Measurements from ENCODE around the gene CD28. TPM values are rescaled to one million over a fixed set of nuclear protein-coding genes. Genes with fewer than 3 reads are reported as not detected.

CD28 gene
- total and polyA plus RNA-seq, 2 donors (not counting 3 experiments of a cell fraction or from before 2014, with no cell fraction given) = 0.15 TPM; not detected in 1

DNA sequence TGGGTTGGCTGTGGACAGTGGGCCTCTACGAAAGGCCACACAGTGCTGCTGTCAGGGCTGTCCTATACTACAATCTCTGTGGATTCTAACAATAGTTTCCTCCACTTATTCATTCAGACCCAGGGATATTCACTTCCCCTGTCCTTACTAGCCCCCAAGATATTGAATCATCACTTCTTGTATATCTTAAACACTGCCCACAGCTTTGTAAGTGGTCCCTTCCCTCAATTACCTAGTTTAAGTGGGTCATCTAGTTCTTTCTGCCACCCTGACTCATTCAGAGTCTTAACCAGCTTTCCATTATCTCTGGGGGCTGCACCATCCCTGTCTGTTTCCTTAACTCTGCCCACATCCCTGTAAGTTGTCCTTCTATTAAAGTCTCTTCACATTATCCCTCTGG lies 69.2 kb downstream of the CD28 start:
- H3K4me3 ChIP-seq (replicated peaks in 1 of 3; ENCODE audit: insufficient read depth in 1 of 3, low read depth in 1 of 3, low read length in 3 of 3) = no peak overlapping the region
- TF ChIP-seq, protein P1, sequence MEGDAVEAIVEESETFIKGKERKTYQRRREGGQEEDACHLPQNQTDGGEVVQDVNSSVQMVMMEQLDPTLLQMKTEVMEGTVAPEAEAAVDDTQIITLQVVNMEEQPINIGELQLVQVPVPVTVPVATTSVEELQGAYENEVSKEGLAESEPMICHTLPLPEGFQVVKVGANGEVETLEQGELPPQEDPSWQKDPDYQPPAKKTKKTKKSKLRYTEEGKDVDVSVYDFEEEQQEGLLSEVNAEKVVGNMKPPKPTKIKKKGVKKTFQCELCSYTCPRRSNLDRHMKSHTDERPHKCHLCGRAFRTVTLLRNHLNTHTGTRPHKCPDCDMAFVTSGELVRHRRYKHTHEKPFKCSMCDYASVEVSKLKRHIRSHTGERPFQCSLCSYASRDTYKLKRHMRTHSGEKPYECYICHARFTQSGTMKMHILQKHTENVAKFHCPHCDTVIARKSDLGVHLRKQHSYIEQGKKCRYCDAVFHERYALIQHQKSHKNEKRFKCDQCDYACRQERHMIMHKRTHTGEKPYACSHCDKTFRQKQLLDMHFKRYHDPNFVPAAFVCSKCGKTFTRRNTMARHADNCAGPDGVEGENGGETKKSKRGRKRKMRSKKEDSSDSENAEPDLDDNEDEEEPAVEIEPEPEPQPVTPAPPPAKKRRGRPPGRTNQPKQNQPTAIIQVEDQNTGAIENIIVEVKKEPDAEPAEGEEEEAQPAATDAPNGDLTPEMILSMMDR (IDR thresholded peaks at IDR 0.05; ENCODE audit: extremely low read depth in 1 of 2, insufficient read depth in 1 of 2, low read depth in 1 of 2, low read length in 2 of 2) = no peak
- TF ChIP-seq POLR2AphosphoS5 (IDR thresholded peaks at IDR 0.05; ENCODE audit: insufficient read depth, low read depth, low read length) = no peak
- TF ChIP-seq, protein P2, sequence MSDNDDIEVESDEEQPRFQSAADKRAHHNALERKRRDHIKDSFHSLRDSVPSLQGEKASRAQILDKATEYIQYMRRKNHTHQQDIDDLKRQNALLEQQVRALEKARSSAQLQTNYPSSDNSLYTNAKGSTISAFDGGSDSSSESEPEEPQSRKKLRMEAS (IDR thresholded peaks at IDR 0.05; ENCODE audit: insufficient read depth, insufficient read length) = no peak
- TF ChIP-seq JUN (IDR thresholded peaks at IDR 0.05; ENCODE audit: borderline replicate concordance, insufficient read depth, insufficient read length, low read depth) = no peak
- TF ChIP-seq POLR2A (IDR thresholded peaks at IDR 0.05; ENCODE audit: low read depth, low read length) = no peak
- no peak for TF ChIP-seq FOS (IDR thresholded peaks at IDR 0.05; ENCODE audit: borderline replicate concordance, insufficient read depth, low read length)
- no peak for TF ChIP-seq GATA2 (IDR thresholded peaks at IDR 0.05; ENCODE audit: insufficient read depth, insufficient read length, low read depth, low read length)
- TF ChIP-seq EZH2 (IDR thresholded peaks at IDR 0.05; ENCODE audit: borderline replicate concordance, low read depth, low read length, severe bottlenecking) = no peak
- TF ChIP-seq MYC (IDR thresholded peaks at IDR 0.05; ENCODE audit: low read depth, low read length) = no peak
- no peaks in the 10 kb centered on the region for H4K20me1 ChIP-seq (replicated peaks; ENCODE audit: control insufficient read depth, extremely low read depth, insufficient read depth, low read length)
- no peak overlapping the region for H3K4me2 ChIP-seq (ENCODE audit: insufficient read depth, low read length)
- H3K9me1 ChIP-seq (replicated peaks; ENCODE audit: control insufficient read depth, extremely low read depth, insufficient read depth, low read length) = no peaks in the 10 kb centered on the region
- intact Hi-C loops (cut with micrococcal nuclease) = no loop called here
- FAIRE-seq (no peak), DNase-seq (ENCODE audit: low read depth, low spot score) (no peak)
- no peaks in the 10 kb centered on the region for H3K36me3 ChIP-seq (ENCODE audit: control insufficient read depth in 2 of 2, extremely low read depth in 1 of 2, insufficient read depth in 2 of 2, low read length in 2 of 2)
- POLR2A ChIA-PET = no interaction called here
- H3K9ac ChIP-seq (replicated peaks; ENCODE audit: extremely low read depth, insufficient read depth, low read length) = no peak overlapping the region
- H3K79me2 ChIP-seq (ENCODE audit: control insufficient read depth, insufficient read depth, low read length) = no peaks in the 10 kb centered on the region
- no TSS peak for BruUV-seq (replicated peaks)
- H3K4me1 ChIP-seq (ENCODE audit: control insufficient read depth, extremely low read depth, insufficient read depth, low read length) = no peaks in the 10 kb centered on the region
- H3K27ac ChIP-seq (ENCODE audit: insufficient read depth, low read depth, low read length) = no peak overlapping the region
- CTCF ChIA-PET = interaction anchor here (1.9 kb wide), 1 partner anchor 39 kb away, joined by 7 read pairs; no protein-coding TSS in a partner anchor
- no peaks in the 10 kb centered on the region for H3K27me3 ChIP-seq (ENCODE audit: control insufficient read depth in 2 of 2, insufficient read depth in 2 of 2, low read length in 2 of 2)
- no peak overlapping the region for H2AFZ ChIP-seq (ENCODE audit: low read depth, low read length)
- dilution Hi-C loops (cut with MboI; ENCODE audit: extremely low pct_ligation_motif_present, low sequenced_read_pairs) = no loop called here
- H3K9me3 ChIP-seq (replicated peaks; ENCODE audit: control insufficient read depth, insufficient read depth, low read length) = no peaks in the 10 kb centered on the region
